HG03175 (cell line): ENCODE measurements around the gene MYD88.

Experiments used
- ATAC-seq: cut with Tn5 transposase; IDR thresholded peaks from one replicate; pipeline ENCODE4 v1.9.1; 2021; ENCODE audit warnings: mild to moderate bottlenecking, moderate library complexity; ENCODE audit not compliant: unreplicated experiment

The MYD88 gene

DNA sequence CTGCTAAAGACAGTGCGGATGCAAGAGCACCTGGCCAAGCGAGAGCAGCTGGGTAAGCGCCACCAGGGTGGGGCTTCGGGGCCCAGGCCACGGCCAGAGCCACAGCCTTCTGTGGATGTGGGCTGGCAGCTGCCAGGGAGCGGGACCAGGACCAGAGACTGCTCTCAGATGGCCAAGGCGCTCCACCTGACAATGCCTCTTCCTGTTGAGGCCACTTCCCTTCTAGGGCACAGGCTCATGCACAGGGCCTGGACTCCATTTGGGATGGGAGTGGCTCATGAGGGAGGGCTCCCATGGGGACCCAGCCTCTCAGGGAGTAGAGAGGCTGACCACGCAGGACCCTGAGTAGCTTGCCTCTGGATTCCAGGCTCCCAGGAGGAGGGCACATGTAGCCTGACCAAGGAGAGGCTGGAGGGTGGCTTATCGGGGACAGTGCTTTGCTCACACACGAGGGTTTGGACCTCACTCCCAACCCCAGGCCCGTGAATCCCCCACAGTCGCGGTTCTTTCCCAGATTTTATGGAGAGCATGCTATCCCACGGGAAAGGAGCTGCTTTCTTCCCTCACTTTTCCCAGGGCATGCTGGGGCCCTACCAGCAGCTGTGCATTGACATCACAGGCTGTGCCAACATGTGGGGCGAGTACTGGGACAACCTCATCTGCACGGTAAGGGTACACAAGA lies 26.6 kb upstream of the MYD88 start:
- no peak for ATAC-seq

DNA sequence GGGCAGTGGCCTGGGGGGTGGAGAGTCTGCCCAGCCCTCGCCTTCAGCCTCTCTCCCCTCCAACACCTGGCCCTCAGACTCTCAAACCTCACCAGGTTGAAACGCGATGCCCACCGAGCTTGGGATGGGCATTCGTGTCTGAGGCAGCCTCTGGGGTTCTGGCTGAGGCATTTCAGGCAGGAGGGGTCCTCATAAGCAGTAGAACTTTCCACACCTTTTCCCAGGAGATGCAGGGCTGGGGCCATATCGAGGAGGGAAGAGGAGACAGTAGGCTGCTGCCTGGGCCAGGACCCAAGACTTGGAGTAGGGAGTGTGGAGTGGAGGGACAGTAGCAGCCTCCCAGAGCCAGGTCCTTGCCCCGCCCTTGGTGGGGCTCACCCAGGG lies 26.1 kb upstream of the MYD88 start:
- ATAC-seq: no peak

DNA sequence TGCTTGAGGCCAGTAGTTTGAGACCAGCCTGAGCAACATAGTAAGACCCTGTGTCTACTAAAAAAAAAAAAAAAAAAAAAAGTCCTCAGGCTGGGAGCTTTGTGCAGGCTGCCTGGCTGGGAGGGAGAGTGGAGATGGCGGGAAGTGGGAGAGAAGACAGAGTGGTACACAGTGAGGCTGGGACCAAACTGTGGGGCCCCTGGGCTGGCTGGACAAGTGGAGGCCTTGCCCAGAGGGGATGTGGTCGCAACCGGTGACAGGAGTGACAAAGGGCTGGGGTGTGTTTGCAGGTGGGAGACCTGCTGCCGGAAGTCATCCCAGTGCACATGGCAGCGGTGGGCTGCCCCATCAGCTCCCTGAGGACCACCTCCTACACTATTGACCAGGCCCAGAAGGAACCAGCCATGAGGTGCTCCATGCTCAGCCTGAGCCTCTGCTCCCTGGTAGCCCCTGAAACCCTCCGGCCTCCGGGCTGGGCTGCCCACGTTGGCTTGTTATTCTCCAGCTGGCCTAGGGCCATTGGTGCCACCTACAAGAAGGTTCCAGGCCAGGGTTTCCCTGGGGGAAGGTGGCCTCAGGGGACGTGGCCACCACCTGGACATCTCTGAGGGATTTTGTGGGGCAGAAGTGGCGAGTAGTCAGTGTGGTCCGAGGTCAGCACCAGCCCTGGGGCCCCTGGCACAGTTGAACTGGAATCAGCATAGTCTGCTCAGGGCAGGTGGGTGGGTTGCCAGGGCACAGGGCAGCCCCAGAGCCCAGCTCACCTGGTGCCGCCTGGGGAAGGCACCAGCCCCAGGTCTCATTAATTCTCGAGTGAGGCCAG lies 24.2 kb upstream of the MYD88 start:
- ATAC-seq: no peak

DNA sequence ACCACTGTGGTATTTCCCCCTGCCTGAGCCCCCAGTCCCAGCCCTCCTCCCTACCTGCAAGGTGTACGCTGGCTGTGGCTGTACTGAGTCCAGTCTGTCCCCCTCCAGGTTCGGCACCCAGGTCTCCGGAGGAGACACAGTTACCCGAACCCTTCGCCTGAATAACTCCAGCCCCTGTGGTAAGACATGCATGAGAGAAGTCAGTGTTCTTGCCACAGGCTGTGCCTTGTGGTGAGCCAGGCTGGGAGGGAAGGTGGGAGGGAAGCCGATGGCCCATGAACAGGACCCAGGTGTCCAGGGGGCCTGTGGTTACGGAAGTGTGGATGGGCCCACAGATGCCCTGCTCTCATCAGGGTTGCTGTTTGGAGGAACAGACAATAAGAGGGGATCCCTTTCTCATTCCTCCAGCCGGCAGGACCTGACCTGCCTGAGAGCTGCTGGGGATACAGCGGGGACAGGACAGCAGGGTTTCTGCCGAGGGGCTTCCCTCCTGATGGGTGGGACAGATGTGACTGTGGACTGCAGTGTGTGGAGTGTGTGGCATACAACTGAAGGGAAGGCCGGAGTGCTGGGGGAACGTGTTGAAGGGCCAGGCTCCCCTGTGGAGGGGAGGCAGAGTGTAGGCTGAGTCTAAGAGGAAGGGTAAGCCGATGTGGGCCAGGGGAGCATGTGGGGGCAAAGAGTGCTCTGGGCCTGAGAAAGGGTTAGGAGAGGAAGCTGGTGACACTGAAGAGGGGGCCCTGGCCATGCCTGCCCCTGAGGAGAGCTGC lies 23.4 kb upstream of the MYD88 start:
- ATAC-seq: no peak

DNA sequence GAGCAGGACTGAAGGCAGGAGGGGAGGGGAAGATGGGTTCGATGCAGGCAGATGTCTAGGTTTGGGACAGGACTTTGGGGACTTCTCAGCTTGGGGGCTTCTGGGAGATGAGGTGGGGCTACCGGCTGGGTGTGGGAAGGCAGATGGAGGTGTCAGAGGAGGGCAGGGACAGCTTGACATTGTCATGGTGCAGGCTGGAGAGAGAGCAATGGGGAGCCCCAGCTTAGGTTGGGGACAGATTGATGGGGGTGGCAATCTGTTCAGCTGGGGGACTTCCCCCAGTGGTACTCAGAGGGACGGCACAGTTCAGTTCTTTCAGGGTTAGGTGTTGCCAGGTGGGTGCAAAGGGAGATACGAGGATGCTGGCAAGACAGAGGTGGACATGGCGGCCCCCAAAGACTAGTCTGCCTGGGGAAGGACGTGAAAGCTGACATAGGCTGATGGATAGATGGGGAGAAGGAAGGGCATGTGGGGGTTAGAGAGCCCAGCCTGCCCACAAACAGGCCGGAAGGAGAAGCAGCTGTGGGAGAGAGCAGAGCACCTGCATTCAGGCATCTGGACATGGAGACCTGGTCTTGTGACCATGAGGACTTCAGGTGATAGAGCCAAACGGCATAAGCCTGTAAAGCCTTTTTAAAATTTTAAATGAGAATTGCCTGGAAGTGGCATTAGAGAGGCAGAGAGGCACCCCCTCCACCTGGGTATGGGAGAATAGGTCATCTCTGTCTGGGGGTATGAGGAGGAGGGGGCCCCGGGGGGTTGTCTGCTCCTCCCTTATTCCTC lies 22.6 kb upstream of the MYD88 start:
- no peak for ATAC-seq

DNA sequence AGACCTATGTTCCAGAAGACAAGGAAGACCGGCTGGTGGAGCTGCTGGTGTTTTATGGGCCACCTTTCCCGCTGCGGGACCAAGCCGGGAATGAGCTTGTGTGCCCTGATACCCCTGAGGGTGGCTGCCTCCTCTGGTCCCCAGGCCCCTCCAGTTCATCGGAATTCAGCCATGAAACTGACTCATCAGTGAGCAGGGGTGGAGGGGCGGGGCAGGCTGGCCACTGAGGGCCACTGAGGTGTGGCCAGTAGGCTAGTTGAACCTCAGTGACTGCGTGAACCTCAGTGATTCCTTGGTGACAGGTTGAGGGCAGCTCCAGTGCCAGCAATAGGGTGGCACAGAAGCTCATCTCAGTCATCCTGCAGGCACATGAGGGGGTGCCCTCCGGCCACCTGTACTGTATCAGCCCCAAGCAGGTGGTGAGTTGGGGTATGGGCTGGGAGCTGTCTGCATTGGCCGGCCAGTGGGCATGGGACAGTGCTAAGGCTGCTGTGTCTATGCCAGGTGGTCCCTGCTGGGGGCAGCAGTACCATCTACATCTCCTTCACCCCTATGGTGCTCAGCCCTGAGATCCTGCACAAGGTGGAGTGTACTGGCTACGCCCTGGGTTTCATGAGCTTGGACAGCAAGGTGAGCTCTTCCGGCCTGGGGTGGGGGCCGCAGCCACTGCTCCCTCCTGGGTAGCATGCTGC lies 21.8 kb upstream of the MYD88 start:
- ATAC-seq: no peak

GRCh38 chr3:38117163-38117716 lies 21.2 kb upstream of the MYD88 start:
- no peak for ATAC-seq

GRCh38 chr3:38117748-38118420 lies 20.6 kb upstream of the MYD88 start:
- peak; percentile 73 for ATAC-seq

- ATAC-seq: no peak
These were observed 19.8 kb upstream of the MYD88 start for GRCh38 chr3:38118421-38119247.

- ATAC-seq: no peak
These were observed 19.3 kb upstream of the MYD88 start for GRCh38 chr3:38119248-38119544.

DNA sequence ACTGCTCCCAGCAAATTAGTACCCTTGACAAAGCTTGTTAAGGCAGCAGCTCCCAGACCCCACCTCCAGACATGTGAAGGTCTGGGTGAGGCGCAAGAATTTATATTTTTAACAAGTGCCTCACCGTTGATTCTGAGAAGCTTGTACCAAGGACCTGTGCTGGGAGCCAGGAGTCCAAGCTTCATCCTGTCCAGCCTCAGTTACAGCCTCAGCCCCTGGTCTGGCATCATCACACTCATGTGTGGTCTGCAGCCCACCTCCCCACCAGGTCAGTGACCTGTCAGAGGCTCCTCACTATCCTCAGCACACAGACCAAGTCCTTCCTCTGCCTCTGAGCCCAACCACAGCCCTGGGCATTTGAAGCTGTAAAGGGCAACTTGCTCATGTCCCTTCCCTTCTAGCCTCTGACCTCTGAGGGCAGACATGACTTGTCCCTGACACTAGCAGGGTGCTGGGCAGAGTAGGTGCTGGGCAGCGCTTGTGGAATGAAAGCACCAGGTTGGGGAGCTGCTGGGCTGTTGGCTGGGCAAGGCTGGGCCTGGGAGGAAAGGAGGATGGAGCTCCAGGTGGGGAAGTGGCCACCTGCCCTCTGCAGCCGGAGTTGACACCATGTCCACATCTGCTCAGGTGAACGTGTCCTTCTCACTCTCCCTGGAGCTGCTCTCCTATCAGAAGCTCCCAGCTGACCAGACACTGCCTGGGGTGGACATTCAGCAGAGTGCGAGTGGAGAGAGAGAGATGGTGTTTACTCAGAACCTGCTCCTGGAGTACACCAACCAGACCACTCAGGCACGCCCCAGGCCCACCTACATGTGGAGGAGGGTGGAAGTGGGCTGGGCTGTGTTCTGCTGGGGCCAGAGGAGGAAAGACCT lies 18.4 kb upstream of the MYD88 start:
- ATAC-seq: no peak

DNA sequence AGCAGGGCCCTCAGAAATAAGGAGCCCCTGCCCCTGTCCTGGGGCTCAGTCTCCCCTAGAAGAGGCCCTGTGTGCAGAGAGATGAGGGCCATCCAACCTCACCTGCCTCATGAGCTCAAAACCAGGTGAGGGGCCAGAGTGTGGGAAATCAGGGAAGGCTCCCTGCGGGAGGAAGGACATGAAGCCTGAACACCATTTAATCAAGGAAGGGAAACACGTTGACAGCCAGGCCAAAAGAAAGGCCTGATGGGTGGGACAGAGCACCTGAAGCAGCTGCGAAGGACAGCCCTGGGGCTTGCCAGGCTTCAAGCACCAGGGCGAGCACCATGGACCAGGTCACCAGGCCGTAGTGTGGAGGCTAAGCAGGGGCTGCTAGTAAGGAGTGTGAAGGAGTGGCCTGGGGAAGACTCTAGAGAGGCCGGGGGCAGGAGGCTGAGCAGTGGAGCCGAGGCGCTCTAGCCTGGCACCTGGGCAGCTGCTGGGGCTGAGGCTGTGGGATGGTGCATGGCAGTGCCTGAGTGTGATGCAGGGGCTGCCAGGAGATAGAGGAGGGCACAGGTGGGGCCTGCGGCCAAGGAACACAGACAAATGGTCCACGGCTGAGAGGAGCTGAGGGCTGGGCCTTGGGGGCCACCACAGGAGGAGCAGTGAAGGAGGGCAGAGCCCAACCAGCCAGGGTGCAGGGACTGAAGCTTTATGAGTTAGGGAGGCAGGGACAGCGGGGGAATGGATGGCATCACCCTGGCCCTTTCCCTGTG lies 17.6 kb upstream of the MYD88 start:
- no peak for ATAC-seq

GRCh38 chr3:38121451-38121831 lies 17.0 kb upstream of the MYD88 start:
- ATAC-seq: no peak

GRCh38 chr3:38121832-38122461 lies 16.5 kb upstream of the MYD88 start:
- ATAC-seq: no peak

GRCh38 chr3:38122712-38123290 lies 15.7 kb upstream of the MYD88 start:
- no peak for ATAC-seq

DNA sequence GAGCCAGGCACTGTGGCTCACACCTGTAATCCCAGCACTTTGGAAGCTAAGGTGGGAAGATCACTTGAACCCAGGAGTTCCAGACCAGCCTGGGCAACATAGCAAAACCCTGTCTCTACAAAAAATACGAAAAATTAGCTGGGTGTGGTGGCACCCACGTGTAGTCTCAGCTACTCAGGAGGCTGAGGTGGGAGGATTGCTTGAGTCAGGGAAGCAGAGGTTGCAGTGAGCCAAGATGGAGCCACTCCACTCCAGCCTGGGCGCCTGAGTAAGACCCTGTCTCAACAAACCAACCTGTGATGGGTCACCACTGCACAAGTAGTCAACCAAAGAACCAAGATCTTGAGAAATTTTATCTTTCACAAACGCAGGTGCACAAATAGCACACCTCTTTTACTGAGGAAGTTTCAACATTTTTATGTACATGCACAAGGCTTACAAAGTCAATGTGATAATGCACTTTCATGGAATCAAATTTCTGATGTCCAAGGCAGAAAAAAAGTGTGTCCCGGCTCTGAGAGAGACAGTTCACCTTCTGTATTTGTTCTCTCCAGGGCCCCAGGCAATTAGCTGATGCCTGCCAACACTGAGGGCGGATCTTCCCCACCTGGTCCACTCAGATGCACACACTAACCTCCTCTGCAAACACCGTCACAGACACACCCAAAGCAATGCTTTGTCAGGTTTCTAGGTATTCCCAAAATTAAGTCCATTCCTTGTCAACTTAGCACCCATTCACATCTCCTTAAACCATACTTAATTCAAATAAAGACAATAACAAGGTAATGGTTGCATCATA lies 13.9 kb upstream of the MYD88 start:
- no peak for ATAC-seq
